ENCODE data around the gene CDH8. TPM values are rescaled to one million over a fixed set of nuclear protein-coding genes. Genes with fewer than 3 reads are reported as not detected.

Gene CDH8
- total and polyA plus RNA-seq, 2 donors (not counting 3 experiments of a cell fraction or from before 2014, with no cell fraction given): not detected

DNA sequence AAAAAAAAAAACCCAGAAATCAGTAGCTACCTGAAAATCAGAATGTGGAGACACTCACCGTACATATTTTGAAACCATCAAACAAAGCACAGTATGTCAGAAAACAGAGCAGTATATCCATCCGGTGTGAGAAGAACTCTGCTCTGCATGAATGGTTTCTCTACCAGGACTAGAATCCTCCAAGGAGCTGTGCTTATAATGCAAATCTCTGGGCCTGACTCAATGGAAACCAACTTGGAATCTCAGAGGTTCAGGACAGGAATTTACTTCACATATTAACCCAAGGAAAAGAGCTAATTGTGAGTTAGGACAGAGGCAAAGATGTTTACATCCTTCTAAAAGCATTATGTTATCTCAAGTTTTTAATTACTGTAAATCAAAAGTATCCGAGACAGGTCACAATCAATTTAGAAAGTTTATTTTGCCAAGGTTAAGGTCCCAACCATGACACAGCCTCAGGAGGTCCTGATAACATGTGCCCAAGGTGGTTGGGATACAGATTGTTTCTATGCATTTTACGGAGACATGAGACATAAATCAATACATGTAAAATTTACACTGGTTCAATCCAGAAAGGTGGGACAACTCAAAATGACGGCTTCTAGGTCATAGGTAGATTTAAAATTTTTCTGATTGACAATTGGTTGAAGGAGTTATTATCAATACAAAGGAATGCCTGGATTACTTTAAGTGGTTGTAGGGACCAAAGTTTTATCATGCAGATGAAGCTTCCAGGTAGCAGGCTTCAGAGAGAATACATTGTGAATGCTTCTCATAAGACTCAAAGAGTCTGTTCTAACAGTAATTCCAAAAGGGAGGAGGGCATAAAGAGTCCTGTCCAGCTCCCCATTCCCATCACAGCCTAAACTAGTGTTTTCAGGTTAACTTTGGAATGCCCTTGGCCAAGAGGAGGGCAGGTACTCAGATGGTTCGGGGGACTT lies 164.1 kb downstream of the CDH8 start:
- CTCF ChIA-PET: interaction anchor here (1.1 kb wide), 1 partner anchor 13 kb away, joined by 4 read pairs; no protein-coding TSS in a partner anchor
- dilution Hi-C loops (cut with MboI; ENCODE audit: extremely low pct_ligation_motif_present, low sequenced_read_pairs): no loop called here

More for the DNA sequence above, 164.1 kb downstream of the CDH8 start:
- TF ChIP-seq GATA2 (IDR thresholded peaks at IDR 0.05; ENCODE audit: insufficient read depth, insufficient read length, low read depth, low read length): no peak
- no peak for TF ChIP-seq FOS (IDR thresholded peaks at IDR 0.05; ENCODE audit: borderline replicate concordance, insufficient read depth, low read length)
- no peak for TF ChIP-seq POLR2AphosphoS5 (IDR thresholded peaks at IDR 0.05; ENCODE audit: insufficient read depth, low read depth, low read length)
- TF ChIP-seq, protein P1, sequence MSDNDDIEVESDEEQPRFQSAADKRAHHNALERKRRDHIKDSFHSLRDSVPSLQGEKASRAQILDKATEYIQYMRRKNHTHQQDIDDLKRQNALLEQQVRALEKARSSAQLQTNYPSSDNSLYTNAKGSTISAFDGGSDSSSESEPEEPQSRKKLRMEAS (IDR thresholded peaks at IDR 0.05; ENCODE audit: insufficient read depth, insufficient read length): no peak
- TF ChIP-seq EZH2 (IDR thresholded peaks at IDR 0.05; ENCODE audit: borderline replicate concordance, low read depth, low read length, severe bottlenecking): no peak
- no peak for TF ChIP-seq MYC (IDR thresholded peaks at IDR 0.05; ENCODE audit: low read depth, low read length)
- no peak for TF ChIP-seq POLR2A (IDR thresholded peaks at IDR 0.05; ENCODE audit: low read depth, low read length)
- TF ChIP-seq JUN (IDR thresholded peaks at IDR 0.05; ENCODE audit: borderline replicate concordance, insufficient read depth, insufficient read length, low read depth): no peak
- TF ChIP-seq, protein P2, sequence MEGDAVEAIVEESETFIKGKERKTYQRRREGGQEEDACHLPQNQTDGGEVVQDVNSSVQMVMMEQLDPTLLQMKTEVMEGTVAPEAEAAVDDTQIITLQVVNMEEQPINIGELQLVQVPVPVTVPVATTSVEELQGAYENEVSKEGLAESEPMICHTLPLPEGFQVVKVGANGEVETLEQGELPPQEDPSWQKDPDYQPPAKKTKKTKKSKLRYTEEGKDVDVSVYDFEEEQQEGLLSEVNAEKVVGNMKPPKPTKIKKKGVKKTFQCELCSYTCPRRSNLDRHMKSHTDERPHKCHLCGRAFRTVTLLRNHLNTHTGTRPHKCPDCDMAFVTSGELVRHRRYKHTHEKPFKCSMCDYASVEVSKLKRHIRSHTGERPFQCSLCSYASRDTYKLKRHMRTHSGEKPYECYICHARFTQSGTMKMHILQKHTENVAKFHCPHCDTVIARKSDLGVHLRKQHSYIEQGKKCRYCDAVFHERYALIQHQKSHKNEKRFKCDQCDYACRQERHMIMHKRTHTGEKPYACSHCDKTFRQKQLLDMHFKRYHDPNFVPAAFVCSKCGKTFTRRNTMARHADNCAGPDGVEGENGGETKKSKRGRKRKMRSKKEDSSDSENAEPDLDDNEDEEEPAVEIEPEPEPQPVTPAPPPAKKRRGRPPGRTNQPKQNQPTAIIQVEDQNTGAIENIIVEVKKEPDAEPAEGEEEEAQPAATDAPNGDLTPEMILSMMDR (IDR thresholded peaks at IDR 0.05; ENCODE audit: extremely low read depth in 1 of 2, insufficient read depth in 1 of 2, low read depth in 1 of 2, low read length in 2 of 2): no peak
- H3K4me2 ChIP-seq (ENCODE audit: insufficient read depth, low read length): no peak overlapping the region
- no peaks in the 10 kb centered on the region for H3K79me2 ChIP-seq (ENCODE audit: control insufficient read depth, insufficient read depth, low read length)
- no peaks in the 10 kb centered on the region for H3K27me3 ChIP-seq (ENCODE audit: control insufficient read depth in 2 of 2, insufficient read depth in 2 of 2, low read length in 2 of 2)
- POLR2A ChIA-PET: no interaction called here
- intact Hi-C loops (cut with micrococcal nuclease): no loop called here
- H3K4me1 ChIP-seq (ENCODE audit: control insufficient read depth, extremely low read depth, insufficient read depth, low read length): no peaks in the 10 kb centered on the region
- no peaks in the 10 kb centered on the region for H4K20me1 ChIP-seq (replicated peaks; ENCODE audit: control insufficient read depth, extremely low read depth, insufficient read depth, low read length)
- no peak overlapping the region for H3K9ac ChIP-seq (replicated peaks; ENCODE audit: extremely low read depth, insufficient read depth, low read length)
- BruUV-seq (replicated peaks): no TSS peak
- no peak overlapping the region for H3K27ac ChIP-seq (ENCODE audit: insufficient read depth, low read depth, low read length)
- H3K4me3 ChIP-seq (replicated peaks in 1 of 3; ENCODE audit: insufficient read depth in 1 of 3, low read depth in 1 of 3, low read length in 3 of 3): no peak overlapping the region
- no peaks in the 10 kb centered on the region for H3K9me1 ChIP-seq (replicated peaks; ENCODE audit: control insufficient read depth, extremely low read depth, insufficient read depth, low read length)
- FAIRE-seq (no peak), DNase-seq (ENCODE audit: low read depth, low spot score) (no peak)
- no peaks in the 10 kb centered on the region for H3K9me3 ChIP-seq (replicated peaks; ENCODE audit: control insufficient read depth, insufficient read depth, low read length)
- no peaks in the 10 kb centered on the region for H3K36me3 ChIP-seq (ENCODE audit: control insufficient read depth in 2 of 2, extremely low read depth in 1 of 2, insufficient read depth in 2 of 2, low read length in 2 of 2)
- H2AFZ ChIP-seq (ENCODE audit: low read depth, low read length): no peak overlapping the region
